OCI-LY7 (cell line): ENCODE results near the gene SLC9A9.

ENCODE experiments used
- EZH2phosphoT487 ChIP-seq: fragments of 200-600 bp; sonication (generic); IDR thresholded peaks from 2 replicates; pipeline ENCODE4 v1.6.1; 2018; ENCODE audit warnings: low read depth, borderline replicate concordance, mild to moderate bottlenecking, mixed run types, antibody characterized with exemption, low read length, moderate library complexity, mixed read lengths
- TF ChIP-seq, protein P1 (sequence below): fragments of 200-600 bp; sonication (generic); conservative IDR thresholded peaks from 2 replicates; pipeline ENCODE4 v1.5.1; 2014; ENCODE audit warnings: mild to moderate bottlenecking, antibody characterized with exemption, low read length, moderate library complexity, mixed read lengths

DNA sequence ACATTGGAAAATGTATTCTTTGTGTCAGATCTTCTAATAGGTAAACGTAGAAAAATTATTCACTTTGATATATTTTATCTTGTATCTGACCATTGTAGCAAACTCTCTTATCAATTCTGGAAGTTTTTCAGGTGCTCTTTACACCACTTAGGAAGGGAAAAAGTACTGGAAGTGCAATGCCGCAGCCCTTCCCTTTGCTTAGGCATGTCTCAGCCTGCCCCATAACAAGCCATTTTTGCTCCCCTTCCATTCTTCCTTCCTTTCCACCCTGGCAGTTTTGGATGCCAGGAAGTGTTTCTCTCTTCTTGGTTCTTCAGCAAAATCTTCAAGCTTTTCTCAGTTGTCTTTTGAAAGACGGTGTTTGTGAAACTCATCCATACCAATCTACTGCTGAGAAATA lies 34.9 kb upstream of the SLC9A9 start:
- TF ChIP-seq, protein P1, sequence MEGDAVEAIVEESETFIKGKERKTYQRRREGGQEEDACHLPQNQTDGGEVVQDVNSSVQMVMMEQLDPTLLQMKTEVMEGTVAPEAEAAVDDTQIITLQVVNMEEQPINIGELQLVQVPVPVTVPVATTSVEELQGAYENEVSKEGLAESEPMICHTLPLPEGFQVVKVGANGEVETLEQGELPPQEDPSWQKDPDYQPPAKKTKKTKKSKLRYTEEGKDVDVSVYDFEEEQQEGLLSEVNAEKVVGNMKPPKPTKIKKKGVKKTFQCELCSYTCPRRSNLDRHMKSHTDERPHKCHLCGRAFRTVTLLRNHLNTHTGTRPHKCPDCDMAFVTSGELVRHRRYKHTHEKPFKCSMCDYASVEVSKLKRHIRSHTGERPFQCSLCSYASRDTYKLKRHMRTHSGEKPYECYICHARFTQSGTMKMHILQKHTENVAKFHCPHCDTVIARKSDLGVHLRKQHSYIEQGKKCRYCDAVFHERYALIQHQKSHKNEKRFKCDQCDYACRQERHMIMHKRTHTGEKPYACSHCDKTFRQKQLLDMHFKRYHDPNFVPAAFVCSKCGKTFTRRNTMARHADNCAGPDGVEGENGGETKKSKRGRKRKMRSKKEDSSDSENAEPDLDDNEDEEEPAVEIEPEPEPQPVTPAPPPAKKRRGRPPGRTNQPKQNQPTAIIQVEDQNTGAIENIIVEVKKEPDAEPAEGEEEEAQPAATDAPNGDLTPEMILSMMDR, result no peak
- TF ChIP-seq EZH2phosphoT487, result no peak
